IMR-90 (cell line): ENCODE data around the gene C9orf43. TPM values are rescaled to one million over a fixed set of nuclear protein-coding genes. Genes with fewer than 3 reads are reported as not detected.

Source experiments
- ATAC-seq: fragments of 200-7000 bp; cut with Tn5 transposase; 2 replicates; pipeline ENCODE4 v1.9.1; 2020; ENCODE audit warnings: low read depth, mild to moderate bottlenecking, moderate library complexity
- BruUV-seq: library from RNA; stranded (reverse); fragments of 400-500 nt; replicated peaks from 2 replicates; lab custom pipeline; 2021; lab: Mats Ljungman, UMichigan
- CTCF ChIA-PET: fragments of 300-600 bp; formaldehyde crosslinking; extraction: SDS; loops from one replicate; lab custom pipeline; 2021; ENCODE audit warnings: antibody characterized with exemption; lab: Yijun Ruan, JAX
- POLR2A ChIA-PET: fragments of 300-600 bp; sonication (Branson Sonifier 250); formaldehyde crosslinking; loops from one replicate; lab custom pipeline; 2022; ENCODE audit warnings: antibody characterized with exemption; ENCODE audit not compliant: unreplicated experiment; lab: Charles Lee
- DNase-seq: peaks from one replicate; pipeline ENCODE4 v3.0.0; 2013
- H2AFZ ChIP-seq: replicated peaks from 2 replicates; pipeline ENCODE3; 2013; ENCODE audit warnings: low read length, mild to moderate bottlenecking; ENCODE audit not compliant: poor library complexity
- H2AK5ac ChIP-seq: 2 replicates; pipeline ENCODE4 v1.6.1; 2013; ENCODE audit warnings: low read depth, low read length, inconsistent platforms
- H2AK9ac ChIP-seq: replicated peaks from 2 replicates; pipeline ENCODE3; 2013; ENCODE audit warnings: mild to moderate bottlenecking, low read depth, low read length, moderate library complexity; ENCODE audit not compliant: poor library complexity
- H2BK120ac ChIP-seq: 2 replicates; pipeline ENCODE4 v1.6.1; 2013; ENCODE audit warnings: low read depth, low read length, inconsistent platforms
- H2BK15ac ChIP-seq: 3 replicates; pipeline ENCODE4 v1.6.1; 2013; ENCODE audit warnings: low read depth, low read length, inconsistent platforms
- H2BK20ac ChIP-seq: 2 replicates; pipeline ENCODE4 v1.6.1; 2013; ENCODE audit warnings: low read depth, mild to moderate bottlenecking, inconsistent platforms, low read length, moderate library complexity
- H2BK5ac ChIP-seq: 2 replicates; pipeline ENCODE4 v1.6.1; 2013; ENCODE audit warnings: mild to moderate bottlenecking, low read depth, low read length, inconsistent platforms; ENCODE audit not compliant: poor library complexity, severe bottlenecking
- H3K14ac ChIP-seq: replicated peaks from 2 replicates; pipeline ENCODE4 v1.6.1; 2013; ENCODE audit warnings: low read depth, low read length, inconsistent platforms
- H3K18ac ChIP-seq: 2 replicates; pipeline ENCODE4 v1.6.1; 2013; ENCODE audit warnings: low read depth, low read length, control low read depth
- H3K23ac ChIP-seq: 2 replicates; pipeline ENCODE4 v1.6.1; 2013; ENCODE audit warnings: low read depth, low read length, inconsistent platforms
- H3K27ac ChIP-seq: 2 replicates; pipeline ENCODE4 v1.5.1; 2013; ENCODE audit warnings: mild to moderate bottlenecking, control low read depth, low read length; ENCODE audit not compliant: insufficient read depth
- H3K27me3 ChIP-seq: 2 replicates; pipeline ENCODE4 v1.6.1; 2013; ENCODE audit warnings: low read length; ENCODE audit not compliant: control insufficient read depth, insufficient read depth
- H3K36me3 ChIP-seq: 2 replicates; pipeline ENCODE4 v1.6.1; 2013; ENCODE audit warnings: low read length, mixed read lengths; ENCODE audit not compliant: control insufficient read depth, insufficient read depth
- H3K4ac ChIP-seq: 2 replicates; pipeline ENCODE4 v1.6.1; 2013; ENCODE audit warnings: low read depth, low read length, inconsistent platforms
- H3K4me1 ChIP-seq: 2 replicates; pipeline ENCODE4 v1.6.1; 2013; ENCODE audit warnings: low read length, mixed read lengths; ENCODE audit not compliant: control insufficient read depth, insufficient read depth
- H3K4me2 ChIP-seq: 2 replicates; pipeline ENCODE4 v1.6.1; 2013; ENCODE audit warnings: low read depth, mild to moderate bottlenecking, control low read depth, low read length, moderate library complexity
- H3K4me3 ChIP-seq: 2 replicates; pipeline ENCODE4 v1.5.1; 2013; ENCODE audit warnings: low read depth, mild to moderate bottlenecking, control low read depth, low read length, moderate library complexity; ENCODE audit not compliant: insufficient read depth
- H3K56ac ChIP-seq: 2 replicates; pipeline ENCODE4 v1.6.1; 2013; ENCODE audit warnings: low read length, inconsistent platforms; ENCODE audit not compliant: insufficient read depth; ENCODE audit errors: extremely low read depth
- H3K79me1 ChIP-seq, 2 experiments: 2 replicates each; pipeline ENCODE4 v1.6.1; 2013; ENCODE audit warnings: low read length in 2 of 2, inconsistent platforms in 1 of 2, low read depth in 1 of 2
- H3K9ac ChIP-seq: 2 replicates; pipeline ENCODE4 v1.6.1; 2013; ENCODE audit warnings: low read depth, low read length, control low read depth
- H3K9me1 ChIP-seq: 2 replicates; pipeline ENCODE4 v1.6.1; 2013; ENCODE audit warnings: low read length, inconsistent platforms; ENCODE audit not compliant: insufficient read depth
- H3K9me3 ChIP-seq: 2 replicates; pipeline ENCODE4 v1.6.1; 2013; ENCODE audit warnings: low read length; ENCODE audit not compliant: control insufficient read depth, insufficient read depth
- H4K20me1 ChIP-seq: 2 replicates; pipeline ENCODE4 v1.6.1; 2013; ENCODE audit warnings: low read length, inconsistent platforms; ENCODE audit not compliant: insufficient read depth
- H4K5ac ChIP-seq: 2 replicates; pipeline ENCODE4 v1.6.1; 2013; ENCODE audit warnings: mild to moderate bottlenecking, low read depth, low read length, control low read depth
- H4K8ac ChIP-seq, 2 experiments: 2 replicates each; pipeline ENCODE4 v1.6.1; 2013; ENCODE audit warnings: low read depth in 2 of 2, low read length in 2 of 2, control low read depth in 1 of 2, inconsistent platforms in 1 of 2
- H4K91ac ChIP-seq: 2 replicates; pipeline ENCODE4 v1.6.1; 2013; ENCODE audit warnings: low read depth, low read length, inconsistent platforms; ENCODE audit not compliant: insufficient read depth
- BHLHE40 ChIP-seq: fragments of 150-350 bp; IDR thresholded peaks from 2 replicates; pipeline ENCODE4 v1.6.1; 2016; ENCODE audit warnings: mild to moderate bottlenecking, low read depth, low read length
- CHD1 ChIP-seq: IDR thresholded peaks from 2 replicates; pipeline ENCODE4 v1.6.1; 2012; ENCODE audit warnings: low read depth, low read length, improper control_type of control experiment
- FOS ChIP-seq: fragments of 150-350 bp; IDR thresholded peaks from 2 replicates; pipeline ENCODE4 v1.6.1; 2016; ENCODE audit warnings: low read depth, low read length
- MAFK ChIP-seq: IDR thresholded peaks from 2 replicates; pipeline ENCODE4 v1.6.1; 2012; ENCODE audit warnings: low read depth, low read length, improper control_type of control experiment
- MAZ ChIP-seq: IDR thresholded peaks from 2 replicates; pipeline ENCODE4 v1.6.1; 2012; ENCODE audit warnings: low read depth, mild to moderate bottlenecking, low read length, improper control_type of control experiment, moderate library complexity, borderline replicate concordance
- MXI1 ChIP-seq: IDR thresholded peaks from 2 replicates; pipeline ENCODE4 v1.6.1; 2012; ENCODE audit warnings: low read depth, mild to moderate bottlenecking, low read length, moderate library complexity, borderline replicate concordance
- NFE2L2 ChIP-seq: fragments of 150-350 bp; IDR thresholded peaks from 2 replicates; pipeline ENCODE4 v1.6.1; 2016; ENCODE audit warnings: low read depth, mild to moderate bottlenecking, low read length
- POLR2A ChIP-seq: IDR thresholded peaks from 2 replicates; pipeline ENCODE4 v1.6.1; 2012; ENCODE audit warnings: mild to moderate bottlenecking, low read depth, low read length
- RAD21 ChIP-seq: IDR thresholded peaks from 2 replicates; pipeline ENCODE4 v1.6.1; 2012; ENCODE audit warnings: low read length, improper control_type of control experiment
- RCOR1 ChIP-seq: IDR thresholded peaks from 2 replicates; pipeline ENCODE4 v1.6.1; 2012; ENCODE audit warnings: mild to moderate bottlenecking, low read length, improper control_type of control experiment; ENCODE audit not compliant: insufficient replicate concordance
- RFX5 ChIP-seq: IDR thresholded peaks from 2 replicates; pipeline ENCODE4 v1.8.0; 2012; ENCODE audit warnings: low read depth, mild to moderate bottlenecking, low read length, moderate library complexity
- WGBS, 2 experiments: methylation state at CpG; one replicate each; pipeline versions ENCODE4 v1.1.5 to v1.1.7; 2013; ENCODE audit warnings: missing lambda C conversion rate in 2 of 2; ENCODE audit not compliant: insufficient read length in 1 of 2; ENCODE audit errors: extremely low coverage in 2 of 2; 5-methylcytosine and 5-hydroxymethylcytosine counted together
- dilution Hi-C: fragments of 300-500 bp; cut with HindIII; formaldehyde crosslinking; loops from one replicate; pipeline ENCODE4 v1.14.3; 2018; ENCODE audit warnings: low sequenced_read_pairs; ENCODE audit not compliant: unreplicated experiment
- in situ Hi-C: fragments of 300-500 bp; cut with MboI; formaldehyde crosslinking; loops from 3 replicates; pipeline ENCODE4 v1.14.3; 2019; ENCODE audit warnings: low sequenced_read_pairs, inconsistent platforms, mixed read lengths
- intact Hi-C: fragments of 100-400 bp; cut with micrococcal nuclease; formaldehyde crosslinking; loops from 2 replicates; pipeline ENCODE4 v1.10.0; 2022
- polyA plus RNA-seq, 3 experiments: library from polyadenylated mRNA; depleted of rRNA; stranded (reverse); fragments of >200 nt; gene quantifications; 2 replicates each; pipeline ENCODE4 v1.2.3, GENCODE V29; 2012; ENCODE audit warnings: low replicate concordance in 1 of 3
- total RNA-seq: library from RNA; depleted of rRNA; stranded (reverse); fragments of >200 nt; gene quantifications from 2 replicates; pipeline ENCODE4 v1.2.3, GENCODE V29; 2012
- TF ChIP-seq, protein P1 (sequence below): conservative IDR thresholded peaks from 2 replicates; pipeline ENCODE4 v1.5.1; 2012; ENCODE audit warnings: mild to moderate bottlenecking, low read depth, low read length, improper control_type of control experiment

Gene C9orf43
- total and polyA plus RNA-seq, 2 of the 4 experiments (the other 2 are of a cell fraction) = 0.36 to 0.46 TPM

DNA sequence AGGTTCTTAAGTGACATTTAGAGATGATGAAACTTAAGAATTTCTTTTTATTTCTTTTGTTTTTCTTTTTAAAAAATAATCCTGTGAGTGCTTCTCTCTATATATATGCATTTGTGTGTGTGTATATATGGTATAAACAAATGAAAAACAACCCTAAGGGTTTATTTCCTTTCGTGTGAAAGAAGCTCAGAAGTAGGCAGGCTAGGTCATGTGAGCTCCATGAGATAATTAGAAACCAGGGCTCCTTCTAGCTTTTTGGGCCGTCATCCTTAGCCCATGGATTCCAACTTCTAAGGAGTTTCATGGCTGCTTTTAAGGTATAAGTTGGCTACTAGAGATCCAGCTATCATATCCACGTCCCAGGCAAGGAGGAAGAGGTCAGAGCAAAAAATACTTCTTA, 11.2 kb downstream of the C9orf43 start:
- Histone ChIP-seq H3K36me3 (no peaks in the 10 kb centered on the region), H3K9ac (no peak overlapping the region), H4K8ac (no peak overlapping the region), H4K5ac (no peak overlapping the region), H3K18ac (no peak overlapping the region), H2BK15ac (no peak overlapping the region), H3K4me3 (no peak overlapping the region), H3K27ac (no peak overlapping the region), H2BK120ac (no peak overlapping the region), H3K56ac (no peak overlapping the region), H4K91ac (no peak overlapping the region), H2AK5ac (no peak overlapping the region), H3K9me3 (no peaks in the 10 kb centered on the region), H3K4ac (no peak overlapping the region), H3K9me1 (no peaks in the 10 kb centered on the region), H3K14ac (no peak overlapping the region), H3K27me3 (peaks cover 55% of the 10 kb centered on the region), H3K79me1 (no peaks in the 10 kb centered on the region), H2BK20ac (no peak overlapping the region), H2AK9ac (no peak overlapping the region), H2BK5ac (no peak overlapping the region), H3K4me2 (no peak overlapping the region), H2AFZ (no peak overlapping the region), H3K23ac (no peak overlapping the region), H3K4me1 (no peaks in the 10 kb centered on the region), H4K20me1 (no peaks in the 10 kb centered on the region)
- POLR2A ChIA-PET = no interaction called here
- DNase-seq = no peak
- dilution Hi-C loops (no loop called here), in situ Hi-C loops (loop anchor here (10.0 kb wide), 1 partner anchor 243 kb away; no protein-coding TSS in a partner anchor), intact Hi-C loops (no loop called here)
- ATAC-seq = no peak
- no peak for TF ChIP-seq BHLHE40
- no peak for TF ChIP-seq RAD21
- no peak for TF ChIP-seq MAZ
- no peak for TF ChIP-seq POLR2A
- TF ChIP-seq FOS = no peak
- TF ChIP-seq, protein P1, sequence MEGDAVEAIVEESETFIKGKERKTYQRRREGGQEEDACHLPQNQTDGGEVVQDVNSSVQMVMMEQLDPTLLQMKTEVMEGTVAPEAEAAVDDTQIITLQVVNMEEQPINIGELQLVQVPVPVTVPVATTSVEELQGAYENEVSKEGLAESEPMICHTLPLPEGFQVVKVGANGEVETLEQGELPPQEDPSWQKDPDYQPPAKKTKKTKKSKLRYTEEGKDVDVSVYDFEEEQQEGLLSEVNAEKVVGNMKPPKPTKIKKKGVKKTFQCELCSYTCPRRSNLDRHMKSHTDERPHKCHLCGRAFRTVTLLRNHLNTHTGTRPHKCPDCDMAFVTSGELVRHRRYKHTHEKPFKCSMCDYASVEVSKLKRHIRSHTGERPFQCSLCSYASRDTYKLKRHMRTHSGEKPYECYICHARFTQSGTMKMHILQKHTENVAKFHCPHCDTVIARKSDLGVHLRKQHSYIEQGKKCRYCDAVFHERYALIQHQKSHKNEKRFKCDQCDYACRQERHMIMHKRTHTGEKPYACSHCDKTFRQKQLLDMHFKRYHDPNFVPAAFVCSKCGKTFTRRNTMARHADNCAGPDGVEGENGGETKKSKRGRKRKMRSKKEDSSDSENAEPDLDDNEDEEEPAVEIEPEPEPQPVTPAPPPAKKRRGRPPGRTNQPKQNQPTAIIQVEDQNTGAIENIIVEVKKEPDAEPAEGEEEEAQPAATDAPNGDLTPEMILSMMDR = no peak
- TF ChIP-seq RCOR1 = no peak
- TF ChIP-seq NFE2L2 = no peak
- no peak for TF ChIP-seq CHD1
- TF ChIP-seq RFX5 = no peak
- no peak for TF ChIP-seq MXI1
- no peak for TF ChIP-seq MAFK
- no CpG with 5 or more reads among the region's 3 CpGs for WGBS, 2 experiments
- CTCF ChIA-PET = no interaction called here
- no TSS peak for BruUV-seq
